GM19193 (cell line): ENCODE measurements around the gene REXO1.

Experiments
- POLR2A ChIP-seq: IDR thresholded peaks from 4 replicates; pipeline ENCODE4 v1.6.1; 2011; ENCODE audit not compliant: insufficient read depth, insufficient read length; ENCODE audit errors: extremely low read depth

The REXO1 gene

DNA sequence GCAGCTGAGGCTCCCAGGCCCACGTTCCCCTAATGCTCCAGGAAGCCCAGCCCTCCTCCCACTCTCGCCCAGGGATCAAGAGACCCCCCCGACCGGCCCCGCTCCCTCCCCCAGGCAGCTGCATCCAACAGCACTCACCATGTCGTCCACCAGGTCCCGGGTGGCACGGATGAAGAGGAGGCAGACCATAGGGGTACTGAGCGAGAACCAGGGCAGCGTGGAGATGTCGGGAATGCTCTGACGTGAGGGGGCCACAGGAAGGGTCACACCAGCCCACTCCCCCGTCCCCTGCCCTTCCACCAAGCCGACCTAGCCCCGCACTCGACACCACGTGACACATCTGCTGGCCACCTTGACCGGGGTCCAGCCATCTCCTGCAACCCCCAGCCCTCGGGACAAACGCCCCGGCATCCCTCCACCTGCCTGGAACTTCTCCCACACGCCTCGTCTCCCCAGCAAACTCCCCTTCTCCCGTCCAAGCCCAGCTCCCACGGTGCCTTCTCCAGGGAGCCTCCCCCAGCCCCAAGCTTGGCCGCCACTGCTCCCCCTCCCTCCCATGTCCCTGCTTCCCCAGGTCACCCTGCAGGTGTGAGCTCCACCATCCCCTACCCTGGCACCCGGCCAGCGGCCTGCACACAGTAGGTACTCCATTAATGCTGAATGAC, 41.1 kb downstream of the REXO1 start:
- TF ChIP-seq POLR2A = no peak

DNA sequence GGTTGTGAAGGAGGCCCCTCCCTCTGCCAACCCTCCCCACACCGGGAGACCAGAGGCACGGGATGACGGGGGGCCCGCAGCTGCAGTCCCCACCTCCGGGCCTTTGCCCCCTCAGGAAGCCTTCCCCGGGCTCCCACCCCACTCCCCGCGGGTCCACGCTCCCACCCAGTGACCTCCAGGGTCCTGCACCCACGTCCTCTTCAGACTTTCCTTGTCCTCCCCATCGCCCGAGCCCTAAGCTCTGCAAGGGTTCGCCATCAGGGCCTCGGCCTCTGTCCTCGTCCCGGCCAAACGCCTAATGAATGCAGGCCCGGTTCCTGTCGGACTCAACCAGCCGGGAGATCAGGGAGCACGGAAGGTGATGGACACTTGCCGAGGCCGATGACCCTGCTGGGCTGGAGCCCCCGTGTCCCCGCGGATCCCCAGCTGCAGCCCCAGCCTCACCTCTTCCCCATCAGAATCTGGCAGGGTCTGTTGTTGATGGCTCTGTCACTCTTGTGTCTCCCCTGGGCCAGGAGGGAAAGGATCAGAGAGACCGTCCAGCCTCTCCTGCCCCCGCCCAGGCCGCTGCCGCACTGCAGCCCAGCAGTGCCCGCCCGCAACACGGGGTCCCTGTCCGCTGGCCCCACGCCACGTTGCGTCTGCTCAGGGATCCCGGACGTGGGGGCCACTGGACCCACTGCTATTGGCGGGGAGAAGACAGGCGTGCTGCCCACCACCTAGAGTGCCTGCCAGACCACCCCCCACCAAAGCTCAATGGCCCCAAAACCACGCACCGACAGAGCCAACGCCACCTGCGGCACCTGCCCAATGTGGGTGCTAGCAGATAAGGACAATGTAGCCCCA, 41.9 kb downstream of the REXO1 start:
- TF ChIP-seq POLR2A = no peak

DNA sequence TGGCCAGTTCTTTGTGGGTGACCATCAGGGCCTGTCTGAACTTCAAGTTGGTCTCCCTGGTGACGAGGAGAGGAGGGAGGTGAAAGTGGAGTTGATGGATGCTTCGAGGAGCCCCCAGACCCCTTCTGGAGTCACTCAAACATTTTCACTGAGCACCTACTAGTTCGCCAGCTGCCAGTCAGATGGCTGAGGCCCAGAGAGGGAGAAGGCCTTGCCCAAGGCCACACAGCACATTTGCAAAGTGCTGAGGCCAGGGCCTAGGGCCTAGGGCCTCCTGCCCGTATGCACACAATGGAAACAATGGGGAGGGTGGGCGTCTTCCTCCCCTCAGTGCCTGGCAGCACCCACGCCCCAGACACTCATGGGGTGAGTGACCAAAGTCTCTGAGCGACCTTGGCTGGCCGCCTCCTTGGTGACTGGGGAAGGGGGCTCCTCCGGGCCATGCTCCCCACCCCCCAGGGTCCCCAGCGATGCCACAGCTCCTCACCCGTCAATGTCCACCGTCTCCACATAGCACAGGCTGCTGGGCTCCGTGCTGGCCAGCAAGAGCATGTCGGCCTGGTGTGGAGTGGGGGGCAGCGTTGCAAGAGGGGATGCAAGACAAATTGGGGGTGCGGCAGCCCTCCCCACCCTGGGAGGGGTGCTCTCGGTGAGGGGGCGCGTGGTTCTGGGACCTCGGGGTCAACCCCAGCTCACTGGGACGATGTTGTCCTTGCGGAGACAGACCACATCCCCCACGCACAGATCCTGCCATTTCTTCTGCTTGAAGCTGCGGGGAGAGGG, 42.7 kb downstream of the REXO1 start:
- TF ChIP-seq POLR2A = no peak

DNA sequence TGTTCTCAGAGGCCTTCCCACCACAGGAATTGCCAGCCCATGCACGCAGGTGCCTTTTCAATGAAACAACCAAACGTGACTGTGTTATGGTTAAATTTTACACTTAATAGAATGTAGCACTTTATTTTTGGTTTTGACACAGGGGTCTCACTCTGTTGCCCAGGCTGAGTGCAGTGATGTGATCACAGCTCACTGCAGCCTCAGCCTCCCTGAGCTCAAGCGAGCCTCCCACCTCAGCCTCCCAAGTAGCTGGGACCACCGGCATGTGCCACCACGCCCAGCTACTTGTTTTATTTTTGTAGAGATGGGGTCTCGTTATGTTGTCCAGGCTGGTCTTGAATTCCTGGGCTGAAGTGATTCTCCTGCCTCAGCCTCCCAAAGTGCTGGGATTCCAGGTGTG, 43.4 kb downstream of the REXO1 start:
- TF ChIP-seq POLR2A = no peak

DNA sequence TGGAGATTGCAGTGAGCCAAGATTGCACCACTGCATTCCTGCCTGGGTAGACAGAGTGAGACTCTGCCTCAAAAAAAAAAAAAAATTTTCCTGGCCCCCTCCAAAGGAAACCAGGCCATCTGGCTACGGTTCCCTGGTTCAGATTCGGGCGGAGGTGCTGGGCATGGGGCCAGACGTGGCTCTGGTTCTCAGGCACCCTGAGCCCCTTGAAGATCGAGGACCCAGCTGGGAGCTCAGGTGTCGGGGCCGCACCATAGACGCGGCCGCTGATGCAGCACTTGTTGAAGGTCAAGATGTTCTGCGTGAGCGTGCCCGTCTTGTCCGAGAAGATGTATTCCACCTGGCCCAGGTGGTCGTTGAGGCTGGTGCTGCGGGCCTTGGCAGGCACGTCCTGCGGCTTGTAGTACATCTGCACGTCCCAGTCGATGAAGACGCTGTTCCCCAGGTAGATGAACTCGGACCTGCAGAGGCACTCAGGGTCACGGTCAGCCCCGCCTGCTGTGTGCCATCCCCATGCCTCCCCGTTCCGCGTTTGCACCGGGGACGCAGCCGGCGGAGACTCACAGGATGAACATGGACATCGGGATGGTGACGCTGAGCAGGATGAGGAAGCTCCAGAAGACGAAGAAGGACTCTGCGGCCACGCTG, 48.5 kb downstream of the REXO1 start:
- TF ChIP-seq POLR2A = no peak

DNA sequence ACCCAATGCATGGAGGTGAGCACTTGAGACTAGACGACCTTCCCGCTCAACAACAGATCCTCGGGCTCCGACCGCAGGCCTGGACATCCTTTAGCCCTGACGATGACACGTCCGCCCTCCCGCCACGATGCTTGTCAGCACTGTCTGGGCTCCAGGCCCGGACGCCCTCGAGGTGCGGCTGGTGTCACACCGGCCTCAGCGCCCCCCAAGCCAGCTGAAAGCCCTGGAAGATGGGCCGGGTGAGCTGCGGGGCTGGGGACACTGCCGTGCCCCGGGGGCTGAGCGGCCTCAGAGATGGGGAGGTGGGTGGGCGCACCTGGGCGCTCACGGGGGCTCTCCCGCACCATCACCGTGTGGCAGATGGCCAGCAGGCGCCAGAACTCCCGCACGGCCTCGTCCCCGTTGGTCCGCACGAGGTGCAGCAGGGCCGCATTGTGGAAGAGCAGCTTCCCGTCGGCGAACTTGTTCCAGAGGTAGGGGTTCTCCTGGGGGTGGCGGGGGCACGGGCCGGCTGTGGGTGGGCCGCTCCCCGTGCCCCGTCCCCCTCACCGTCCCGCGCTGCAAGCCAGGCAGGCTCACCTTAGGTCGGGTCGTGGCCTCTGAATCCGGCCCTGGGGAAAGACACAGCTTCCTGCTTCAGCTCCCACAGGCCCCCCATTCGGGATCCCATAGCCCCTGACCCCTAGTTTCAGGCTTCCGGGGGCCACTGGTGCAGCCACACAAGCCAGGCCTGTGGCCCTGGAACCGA, 51.7 kb downstream of the REXO1 start:
- TF ChIP-seq POLR2A = no peak

DNA sequence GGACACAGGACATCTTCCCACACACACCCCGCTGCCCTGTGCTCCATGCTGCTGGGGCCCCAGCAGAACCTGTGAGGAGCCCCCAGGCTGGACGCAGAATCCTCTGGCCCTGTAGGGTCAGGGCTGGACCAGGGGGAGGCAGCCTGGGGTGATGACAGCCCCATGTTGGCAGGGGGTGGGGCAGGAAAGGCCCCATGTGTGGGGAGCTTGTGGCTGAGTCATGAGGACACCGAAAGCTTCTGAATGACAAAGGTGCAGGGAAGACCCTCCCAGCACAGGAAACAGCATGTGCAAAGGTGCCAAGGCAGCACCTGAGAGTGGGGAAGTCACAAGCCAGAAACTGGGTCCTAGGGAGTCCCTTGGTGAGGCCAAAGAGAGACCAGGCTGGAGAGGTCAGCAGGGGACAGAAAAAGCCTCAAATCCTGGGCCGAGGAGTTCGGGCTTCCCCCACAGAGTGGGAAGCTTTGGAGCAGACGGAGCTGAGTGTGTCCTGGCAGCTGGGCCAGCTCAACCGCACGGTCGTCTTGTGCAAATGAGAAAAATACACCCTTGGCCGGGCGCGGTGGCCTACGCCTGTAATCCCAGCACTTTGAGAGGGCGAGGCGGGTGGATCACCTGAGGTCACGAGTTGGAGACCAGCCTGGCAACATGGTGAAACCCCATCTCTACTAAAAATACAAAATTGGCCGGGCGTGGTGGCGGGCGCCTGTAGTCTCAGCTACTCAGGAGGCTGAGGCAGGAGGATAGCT, 53.7 kb downstream of the REXO1 start:
- TF ChIP-seq POLR2A = no peak

DNA sequence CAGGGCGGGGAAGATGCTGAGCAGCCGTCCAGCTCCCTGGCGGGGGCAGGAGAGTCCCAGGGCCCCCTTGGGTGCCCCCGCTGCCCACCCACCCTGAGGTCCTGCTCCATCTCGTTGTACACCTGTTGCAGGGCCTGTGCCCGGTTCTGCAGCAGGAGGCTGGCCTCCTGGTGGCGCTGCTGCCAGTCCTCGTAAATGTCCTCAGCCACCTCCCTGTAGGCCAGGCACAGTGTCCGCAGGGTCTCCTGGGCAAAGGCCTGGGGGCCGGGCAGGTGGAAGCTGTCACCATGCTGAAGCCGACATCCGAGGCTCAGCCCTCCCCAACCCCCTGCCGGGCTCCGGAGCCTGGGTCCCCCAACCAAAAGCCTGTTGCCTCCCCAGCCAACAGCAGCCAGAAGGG, 56.4 kb downstream of the REXO1 start:
- TF ChIP-seq POLR2A = no peak

DNA sequence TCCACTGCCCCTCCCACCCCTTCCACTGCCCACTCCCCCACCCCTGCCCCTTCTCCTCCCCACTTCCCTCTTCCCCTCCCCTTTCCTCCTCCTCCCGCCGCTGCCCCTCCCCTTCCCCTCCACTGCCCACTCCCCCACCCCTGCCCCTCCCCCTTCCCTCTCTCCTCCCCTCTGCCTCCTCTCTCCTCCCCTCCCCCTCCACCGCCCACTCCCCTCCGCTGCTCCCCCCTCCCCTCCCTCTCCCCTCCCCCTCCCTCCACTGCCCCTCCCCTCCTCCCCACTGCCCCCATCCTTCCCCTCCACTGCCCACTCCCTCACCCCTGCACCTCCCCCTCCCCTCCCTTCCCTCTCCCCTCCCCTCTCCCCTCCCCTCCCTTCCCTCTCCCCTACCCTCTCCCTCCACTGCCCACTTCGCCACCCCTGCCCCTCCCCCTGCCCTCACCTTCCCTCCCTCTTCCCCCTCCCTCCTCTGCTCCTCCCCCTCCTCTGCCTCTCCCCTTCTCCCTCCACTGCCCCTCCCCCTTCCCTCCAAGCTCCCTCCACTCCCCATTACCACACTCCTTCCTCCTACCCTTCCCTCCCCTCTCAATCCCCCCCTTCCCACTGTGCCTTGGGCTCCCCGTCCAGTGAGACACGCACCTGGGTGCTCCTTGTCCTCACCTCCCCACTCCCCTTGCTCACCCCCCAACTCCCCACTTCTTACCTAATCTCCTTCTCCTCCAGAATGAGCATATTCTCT, 58.1 kb downstream of the REXO1 start:
- no peak for TF ChIP-seq POLR2A

DNA sequence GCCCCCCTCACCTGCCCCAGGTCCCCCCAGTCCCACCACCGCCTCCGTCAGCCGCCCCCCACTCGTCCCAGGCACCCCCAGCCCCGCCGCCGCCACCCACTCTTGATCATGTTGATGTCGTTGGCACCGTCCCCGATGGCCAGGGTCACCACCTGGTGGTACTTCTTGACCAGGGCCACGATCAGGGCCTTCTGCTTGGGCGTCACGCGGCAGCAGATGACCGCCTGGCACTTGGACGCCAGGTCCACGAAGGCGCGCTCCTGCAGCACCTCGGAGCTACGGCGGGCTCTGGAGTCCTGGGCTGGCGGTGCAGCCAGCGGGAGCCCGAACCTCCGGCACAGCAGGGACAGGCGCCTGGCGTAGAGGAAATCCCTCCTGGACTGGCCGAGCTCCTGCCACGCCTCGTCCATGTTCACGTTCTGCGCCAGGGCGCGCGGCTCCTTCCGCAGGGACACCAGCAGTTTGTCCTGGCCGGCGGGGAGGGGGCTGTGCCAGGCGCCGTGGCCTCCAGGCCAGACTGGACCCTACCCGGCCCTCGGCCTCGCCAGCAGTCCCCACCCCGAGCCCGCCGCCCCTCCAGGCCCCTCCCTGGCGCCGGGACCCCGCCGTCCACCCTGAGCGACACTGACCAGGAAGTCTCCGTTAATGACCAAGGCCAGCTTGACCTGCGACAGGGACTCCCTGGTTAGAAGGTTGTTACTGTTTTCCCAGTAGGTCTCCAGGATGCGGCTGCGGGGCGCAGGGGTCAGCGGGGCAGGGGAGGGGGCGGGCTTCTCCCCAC, 58.8 kb downstream of the REXO1 start:
- no peak for TF ChIP-seq POLR2A

DNA sequence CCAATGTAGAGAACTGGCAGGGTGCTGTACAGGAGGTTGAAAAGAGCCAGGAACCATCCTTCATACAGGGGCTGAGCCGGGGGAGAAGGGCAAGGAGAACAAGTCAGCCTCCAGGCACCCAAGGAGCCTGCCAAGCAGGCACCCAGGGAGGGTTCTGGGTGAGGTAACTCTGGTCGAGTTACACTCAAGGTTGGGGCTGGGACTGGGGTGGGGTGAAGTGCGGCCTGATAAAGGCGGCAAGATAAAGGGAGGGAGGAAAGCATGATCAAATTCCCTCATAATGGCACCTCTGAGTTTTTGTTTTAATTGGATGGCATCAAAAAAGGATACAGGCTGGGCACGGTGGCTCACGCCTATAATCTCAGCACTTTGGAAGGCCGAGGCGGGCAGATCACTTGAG, 61.2 kb downstream of the REXO1 start:
- no peak for TF ChIP-seq POLR2A

DNA sequence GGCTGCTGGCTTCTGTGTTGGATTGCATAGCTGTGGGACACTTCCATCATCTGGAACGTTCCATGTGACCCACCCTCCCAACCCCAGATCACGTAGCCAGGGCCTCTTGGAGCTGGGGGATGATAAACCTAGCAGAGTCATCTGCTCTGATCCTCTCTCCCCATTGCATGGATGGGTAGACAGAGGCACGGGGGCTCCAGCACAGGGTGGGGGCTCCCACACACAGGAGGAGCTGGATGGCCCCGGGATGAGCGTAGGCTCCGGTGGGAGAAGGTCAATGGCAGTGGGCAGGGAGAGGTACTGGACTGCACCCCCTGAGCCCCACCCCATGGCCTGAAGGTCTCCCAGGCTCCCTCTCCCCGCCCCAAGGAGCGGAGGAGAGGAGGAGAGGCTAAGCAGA, 61.6 kb downstream of the REXO1 start:
- no peak for TF ChIP-seq POLR2A
